HG03439 (cell line): ENCODE measurements around the gene VTA1.
"Not testable (repeated sequence)": the region's sequence is repeated elsewhere in the genome, so short reads cannot be mapped to it uniquely, and the experiment has no call there.

ENCODE experiments used
- ATAC-seq: cut with Tn5 transposase; IDR thresholded peaks from one replicate; pipeline ENCODE4 v1.9.1; 2021; ENCODE audit warnings: mild to moderate bottlenecking, moderate library complexity; ENCODE audit not compliant: unreplicated experiment

The VTA1 gene

GRCh38 chr6:142167486-142167885 is 20.4 kb downstream of the VTA1 start:
- no peak for ATAC-seq

- ATAC-seq, result no peak
These were observed 24.3 kb downstream of the VTA1 start for GRCh38 chr6:142171351-142171750.

- ATAC-seq, result no peak
These were observed 25.7 kb downstream of the VTA1 start for GRCh38 chr6:142172758-142173157.

- no peak for ATAC-seq
These were observed 26.9 kb downstream of the VTA1 start for GRCh38 chr6:142173980-142174379.

DNA sequence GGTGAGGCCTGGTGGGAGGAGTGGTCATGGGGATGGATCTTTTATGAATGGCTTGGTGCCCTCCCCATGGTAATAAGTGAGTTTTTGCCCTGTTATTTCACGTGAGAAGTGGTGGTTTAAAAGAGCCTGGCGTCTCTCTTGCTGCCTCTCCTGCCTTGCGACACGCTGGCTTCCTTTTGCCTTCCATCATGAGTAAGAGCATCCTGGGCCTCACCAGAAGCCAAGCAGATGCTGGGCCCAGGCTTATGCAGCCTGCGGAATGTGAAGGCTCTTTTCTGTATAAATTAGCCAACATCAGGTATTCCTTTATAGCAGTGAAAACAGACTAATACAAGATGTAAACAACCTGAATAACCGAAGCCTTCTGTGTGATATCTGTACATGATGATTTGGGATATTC is 27.6 kb downstream of the VTA1 start:
- no peak for ATAC-seq

DNA sequence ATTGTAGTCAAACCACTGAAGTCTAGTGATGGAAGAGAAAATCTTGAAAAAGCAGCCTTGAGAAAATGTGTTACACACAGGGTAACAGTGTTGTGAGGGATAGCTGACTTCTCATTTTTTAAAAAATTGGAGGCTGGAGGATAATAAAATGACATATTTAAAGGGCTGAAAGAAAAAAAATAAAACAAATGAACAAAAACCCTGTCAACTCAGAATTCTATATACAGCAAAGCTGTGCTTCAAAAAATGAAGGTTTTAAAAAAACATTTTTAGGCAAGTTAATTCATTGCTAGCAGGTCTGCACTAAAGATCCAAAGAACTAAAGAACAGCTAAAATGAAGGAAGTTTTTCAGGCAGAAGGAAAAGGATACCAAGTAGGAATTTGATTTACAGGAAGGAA is 31.1 kb downstream of the VTA1 start:
- ATAC-seq, result no peak

- no peak for ATAC-seq
These were observed 34.9 kb downstream of the VTA1 start for GRCh38 chr6:142182004-142182403.

GRCh38 chr6:142183351-142183750 is 36.3 kb downstream of the VTA1 start:
- ATAC-seq, result no peak

GRCh38 chr6:142184307-142184706 is 37.2 kb downstream of the VTA1 start:
- no peak for ATAC-seq

GRCh38 chr6:142185641-142186040 is 38.6 kb downstream of the VTA1 start:
- no peak for ATAC-seq

GRCh38 chr6:142187209-142187608 is 40.1 kb downstream of the VTA1 start:
- ATAC-seq, result no peak

DNA sequence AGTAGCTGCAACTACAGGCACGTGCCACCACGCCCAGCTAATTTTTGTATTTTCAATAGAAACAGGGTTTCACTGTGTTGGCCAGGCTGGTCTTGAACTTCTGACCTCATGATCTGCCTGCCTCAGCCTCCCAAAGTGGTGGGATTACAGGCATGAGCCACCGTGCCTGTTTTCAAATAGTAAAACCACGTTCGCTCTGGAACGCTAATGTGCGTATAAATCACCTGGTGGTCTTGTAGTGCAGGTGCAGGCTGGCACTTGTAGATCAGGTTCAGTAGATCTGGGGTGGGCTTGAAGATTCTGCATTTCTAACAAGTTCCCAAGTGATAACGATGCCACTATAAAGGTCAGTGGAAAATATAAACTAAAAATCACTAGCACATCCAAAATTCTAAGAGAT is 41.3 kb downstream of the VTA1 start:
- ATAC-seq, result not testable (repeated sequence)

DNA sequence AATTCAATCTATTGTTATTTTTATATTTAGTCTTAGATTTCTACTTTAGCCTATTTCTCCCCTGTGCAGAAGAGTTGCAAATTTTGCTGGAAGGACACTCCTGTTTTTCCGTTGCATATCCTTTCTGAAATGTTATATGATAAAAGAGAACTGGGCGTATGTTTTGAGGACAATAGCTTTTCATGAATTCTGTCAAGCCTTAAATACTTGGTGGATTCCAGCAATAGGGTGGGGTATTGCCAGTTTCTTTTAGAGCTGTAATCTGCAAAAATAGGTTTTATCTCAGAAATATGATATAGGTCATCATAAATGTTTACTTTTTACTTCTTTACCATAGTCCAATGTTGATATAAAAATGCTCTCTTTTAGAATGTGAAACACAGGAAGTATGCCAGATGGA is 42.0 kb downstream of the VTA1 start:
- no peak for ATAC-seq

- no peak for ATAC-seq
These were observed 45.3 kb downstream of the VTA1 start for GRCh38 chr6:142192343-142192742.

GRCh38 chr6:142193621-142194020 is 46.6 kb downstream of the VTA1 start:
- no peak for ATAC-seq

- no peak for ATAC-seq
These were observed 48.9 kb downstream of the VTA1 start for GRCh38 chr6:142195862-142196541.

GRCh38 chr6:142200846-142201628 is 54.0 kb downstream of the VTA1 start:
- no peak for ATAC-seq

DNA sequence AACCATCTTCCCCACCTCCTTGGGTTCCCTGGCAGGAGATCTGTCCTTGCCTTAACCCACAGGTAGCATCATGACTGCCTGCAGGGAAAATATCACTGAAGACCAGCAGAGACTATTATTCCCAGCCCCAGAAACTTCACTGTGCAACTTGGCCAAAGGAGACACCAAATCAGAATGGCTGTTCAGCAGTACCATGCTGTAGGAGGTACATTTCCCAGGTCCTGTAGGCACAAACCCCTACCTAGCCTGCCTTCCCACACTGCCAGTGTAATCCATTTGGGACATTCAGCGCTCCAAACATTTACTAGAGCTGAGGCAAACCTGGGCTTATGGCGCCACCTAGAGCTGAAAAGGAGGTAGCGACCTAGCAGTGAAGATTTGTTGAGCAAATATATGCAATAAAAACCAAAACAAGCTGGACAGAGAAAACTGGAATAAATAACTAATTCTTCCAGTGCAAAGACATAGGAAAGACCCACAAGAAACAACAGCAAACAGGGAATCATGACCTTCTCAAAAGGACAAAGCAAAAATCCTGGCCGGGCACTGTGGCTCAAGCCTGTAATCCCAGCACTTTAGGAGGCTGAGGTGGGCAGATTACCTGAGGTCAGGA is 60.3 kb downstream of the VTA1 start:
- ATAC-seq, result peak; percentile 79

DNA sequence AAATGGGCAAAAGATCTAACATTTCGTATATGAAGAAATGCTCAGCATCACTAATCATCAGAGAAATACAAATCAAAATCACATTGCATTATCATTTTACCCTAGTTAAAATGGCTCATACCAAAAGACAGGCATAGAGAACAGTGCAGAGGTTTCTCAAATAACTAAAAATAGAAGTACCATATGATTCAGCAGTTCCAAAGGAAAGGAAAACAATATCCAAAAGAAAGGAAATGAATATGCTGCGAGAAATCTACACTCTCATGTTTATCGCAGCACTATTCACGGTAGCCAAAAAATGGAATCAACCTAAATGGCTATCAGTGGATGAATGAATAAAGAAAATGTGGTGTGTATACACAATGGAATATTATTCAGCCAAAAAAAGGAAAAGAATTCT is 63.5 kb downstream of the VTA1 start:
- no peak for ATAC-seq

- no peak for ATAC-seq
These were observed 66.3 kb downstream of the VTA1 start for GRCh38 chr6:142213402-142213801.

DNA sequence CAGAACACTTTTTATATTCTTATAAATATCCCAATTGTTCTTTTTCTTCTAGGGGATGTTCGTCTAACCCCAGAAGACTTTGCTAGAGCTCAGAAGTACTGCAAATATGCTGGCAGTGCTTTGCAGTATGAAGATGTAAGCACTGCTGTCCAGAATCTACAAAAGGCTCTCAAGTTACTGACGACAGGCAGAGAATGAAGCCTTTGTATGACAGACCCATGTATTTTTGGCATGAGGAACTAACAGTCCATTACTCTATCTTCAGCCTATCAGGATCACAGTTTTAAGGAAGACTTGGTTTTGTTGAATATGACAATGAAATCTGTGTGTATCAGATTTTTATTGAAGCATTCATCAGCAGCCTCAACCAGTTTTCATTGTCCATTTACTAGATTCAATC is 71.4 kb downstream of the VTA1 start:
- ATAC-seq, result no peak

GRCh38 chr6:142222022-142222421 is 75.0 kb downstream of the VTA1 start:
- ATAC-seq, result no peak
